ENCODE measurements around the gene ARMC9.

The ARMC9 gene

DNA sequence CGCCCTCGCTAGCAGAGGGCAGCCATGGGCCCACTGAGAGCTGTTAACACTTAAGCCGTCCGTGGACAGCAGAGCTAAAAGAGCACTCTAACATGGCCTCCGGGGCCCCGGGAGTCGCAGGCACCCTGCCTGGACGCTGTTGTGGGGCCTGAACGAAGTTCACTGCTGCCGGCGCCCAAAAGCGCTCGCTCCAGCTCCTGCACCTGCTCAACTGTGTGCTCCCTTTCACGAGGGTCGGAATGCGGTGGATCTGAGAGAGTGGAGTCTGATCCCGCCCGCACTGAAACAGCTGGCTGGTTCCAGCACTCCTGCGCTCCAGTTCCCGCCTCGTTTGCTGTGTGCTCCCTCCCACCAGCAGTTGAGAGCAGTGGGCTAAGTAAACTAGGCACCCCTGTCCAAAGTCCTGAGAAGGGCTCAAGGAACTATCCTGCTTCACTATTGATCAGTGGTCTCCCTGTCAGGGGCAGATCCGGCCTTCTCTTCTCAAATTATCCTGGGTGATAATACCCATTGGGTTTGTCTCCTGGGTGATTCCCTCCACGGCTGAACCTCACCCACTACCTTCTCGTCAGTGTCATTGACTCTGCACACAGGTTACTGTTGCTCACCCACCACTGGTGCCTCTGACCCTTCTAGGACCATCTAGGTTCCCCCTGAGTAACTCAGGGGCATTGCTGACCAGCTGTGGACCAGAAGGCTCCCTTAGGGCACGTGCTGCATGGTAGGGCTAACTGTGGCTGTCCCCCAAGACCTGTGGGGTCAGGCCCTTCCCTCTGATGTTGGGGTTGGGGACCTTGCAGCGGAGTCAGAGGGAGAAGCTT is 220.6 kb downstream of the ARMC9 start:
- Histone ChIP-seq H2AFZ (ENCODE audit: low read depth) (no peak overlapping the region), H4K20me1 (ENCODE audit: insufficient read depth) (no peaks in the 10 kb centered on the region), H3K4me3 (IDR thresholded peaks at IDR 0.05; ENCODE audit: insufficient read depth, low read depth, low read length) (no peak overlapping the region), H3K27ac (no peak overlapping the region), H3K27me3 (ENCODE audit: insufficient read depth, low read depth) (no peaks in the 10 kb centered on the region), H3K36me3 (ENCODE audit: insufficient read depth) (no peaks in the 10 kb centered on the region), H3K9ac (no peak overlapping the region), H3K4me2 (no peak overlapping the region), H3K4me1 (ENCODE audit: low read depth, poor library complexity, severe bottlenecking) (no peaks in the 10 kb centered on the region), H3K79me2 (ENCODE audit: insufficient read depth, low read depth) (no peaks in the 10 kb centered on the region)
- TF ChIP-seq, protein P1, sequence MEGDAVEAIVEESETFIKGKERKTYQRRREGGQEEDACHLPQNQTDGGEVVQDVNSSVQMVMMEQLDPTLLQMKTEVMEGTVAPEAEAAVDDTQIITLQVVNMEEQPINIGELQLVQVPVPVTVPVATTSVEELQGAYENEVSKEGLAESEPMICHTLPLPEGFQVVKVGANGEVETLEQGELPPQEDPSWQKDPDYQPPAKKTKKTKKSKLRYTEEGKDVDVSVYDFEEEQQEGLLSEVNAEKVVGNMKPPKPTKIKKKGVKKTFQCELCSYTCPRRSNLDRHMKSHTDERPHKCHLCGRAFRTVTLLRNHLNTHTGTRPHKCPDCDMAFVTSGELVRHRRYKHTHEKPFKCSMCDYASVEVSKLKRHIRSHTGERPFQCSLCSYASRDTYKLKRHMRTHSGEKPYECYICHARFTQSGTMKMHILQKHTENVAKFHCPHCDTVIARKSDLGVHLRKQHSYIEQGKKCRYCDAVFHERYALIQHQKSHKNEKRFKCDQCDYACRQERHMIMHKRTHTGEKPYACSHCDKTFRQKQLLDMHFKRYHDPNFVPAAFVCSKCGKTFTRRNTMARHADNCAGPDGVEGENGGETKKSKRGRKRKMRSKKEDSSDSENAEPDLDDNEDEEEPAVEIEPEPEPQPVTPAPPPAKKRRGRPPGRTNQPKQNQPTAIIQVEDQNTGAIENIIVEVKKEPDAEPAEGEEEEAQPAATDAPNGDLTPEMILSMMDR (conservative IDR thresholded peaks at IDR 0.05; ENCODE audit: low read depth, low read length): no peak

DNA sequence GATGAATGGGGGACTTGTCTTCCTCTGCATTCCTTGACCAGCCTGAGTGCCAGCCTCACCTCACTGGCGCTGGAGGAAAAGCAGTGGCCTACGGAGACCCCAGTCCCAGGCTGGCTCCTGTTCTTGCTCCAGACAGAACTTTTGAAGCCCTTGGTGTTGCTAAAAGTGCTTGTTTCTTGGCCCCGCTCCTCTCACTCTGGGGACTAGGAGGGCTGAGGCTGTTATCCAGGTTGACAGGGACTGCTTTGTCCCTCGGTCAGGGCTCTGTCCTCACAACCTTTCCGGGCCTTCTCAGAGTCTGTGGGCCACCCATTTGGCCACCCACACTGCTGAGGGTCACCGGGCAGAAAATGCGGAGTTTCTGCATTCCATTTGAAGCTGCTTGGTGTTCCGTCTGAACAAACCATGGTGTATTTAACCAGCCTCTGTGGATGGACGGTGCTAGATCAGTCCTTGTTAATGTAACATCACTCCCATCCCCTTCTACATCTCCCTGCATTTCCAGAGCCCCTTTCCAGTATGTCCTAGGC is 222.7 kb downstream of the ARMC9 start:
- TF ChIP-seq, protein P1 (conservative IDR thresholded peaks at IDR 0.05; ENCODE audit: low read depth, low read length): no peak
- Histone ChIP-seq H3K4me1 (ENCODE audit: low read depth, poor library complexity, severe bottlenecking) (no peaks in the 10 kb centered on the region), H3K4me2 (no peak overlapping the region), H4K20me1 (ENCODE audit: insufficient read depth) (no peaks in the 10 kb centered on the region), H3K27ac (no peak overlapping the region), H3K27me3 (ENCODE audit: insufficient read depth, low read depth) (no peaks in the 10 kb centered on the region), H3K36me3 (ENCODE audit: insufficient read depth) (no peaks in the 10 kb centered on the region), H2AFZ (ENCODE audit: low read depth) (no peak overlapping the region), H3K4me3 (IDR thresholded peaks at IDR 0.05; ENCODE audit: insufficient read depth, low read depth, low read length) (no peak overlapping the region), H3K9ac (no peak overlapping the region), H3K79me2 (ENCODE audit: insufficient read depth, low read depth) (no peaks in the 10 kb centered on the region)

DNA sequence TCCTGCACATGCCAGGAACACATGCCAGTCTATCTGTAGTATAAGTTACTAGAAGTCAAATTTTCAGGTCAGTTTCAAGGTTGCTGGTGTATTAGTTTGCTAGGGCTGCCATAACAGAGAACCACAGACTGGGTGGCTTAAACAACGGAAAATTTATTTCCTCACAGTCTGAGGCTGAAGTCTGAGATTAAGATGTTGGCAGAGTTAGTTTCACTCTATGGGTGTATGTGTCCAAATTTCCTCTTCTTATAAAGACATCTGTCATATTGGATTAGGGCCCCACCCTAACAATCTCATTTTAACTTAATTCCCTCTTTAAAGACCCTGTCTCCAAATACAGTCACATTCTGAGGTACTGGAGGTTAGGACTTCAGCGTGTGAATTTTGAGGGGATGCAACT is 223.6 kb downstream of the ARMC9 start:
- Histone ChIP-seq H3K79me2 (ENCODE audit: insufficient read depth, low read depth) (no peaks in the 10 kb centered on the region), H2AFZ (ENCODE audit: low read depth) (no peak overlapping the region), H4K20me1 (ENCODE audit: insufficient read depth) (no peaks in the 10 kb centered on the region), H3K4me2 (no peak overlapping the region), H3K27me3 (ENCODE audit: insufficient read depth, low read depth) (no peaks in the 10 kb centered on the region), H3K4me1 (ENCODE audit: low read depth, poor library complexity, severe bottlenecking) (no peaks in the 10 kb centered on the region), H3K27ac (no peak overlapping the region), H3K4me3 (IDR thresholded peaks at IDR 0.05; ENCODE audit: insufficient read depth, low read depth, low read length) (no peak overlapping the region), H3K36me3 (ENCODE audit: insufficient read depth) (no peaks in the 10 kb centered on the region), H3K9ac (no peak overlapping the region)
- TF ChIP-seq, protein P1 (conservative IDR thresholded peaks at IDR 0.05; ENCODE audit: low read depth, low read length): no peak

DNA sequence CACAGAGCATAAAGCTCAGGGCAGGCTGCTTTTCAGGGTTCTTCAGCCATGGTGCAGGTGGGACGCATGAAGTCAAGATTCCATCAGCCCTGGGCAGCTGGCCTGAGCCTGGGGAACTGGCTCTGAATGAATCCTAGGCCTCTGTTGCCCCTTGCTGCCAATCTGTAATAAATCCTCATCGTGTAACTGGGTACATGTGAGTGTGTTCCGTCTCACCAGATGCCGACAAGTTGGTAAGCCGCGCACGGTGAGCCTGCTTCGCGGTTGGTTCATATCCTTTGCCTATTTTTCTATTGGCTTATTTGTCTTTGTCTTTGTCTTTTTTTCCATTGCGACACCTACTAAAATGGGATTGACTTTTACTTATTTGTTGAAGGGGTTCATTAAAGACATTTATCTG is 224.7 kb downstream of the ARMC9 start:
- Histone ChIP-seq H3K4me2 (no peak overlapping the region), H3K4me1 (ENCODE audit: low read depth, poor library complexity, severe bottlenecking) (no peaks in the 10 kb centered on the region)

More for the DNA sequence above, 224.7 kb downstream of the ARMC9 start:
- Histone ChIP-seq H3K27ac (no peak overlapping the region), H3K27me3 (ENCODE audit: insufficient read depth, low read depth) (no peaks in the 10 kb centered on the region), H3K79me2 (ENCODE audit: insufficient read depth, low read depth) (no peaks in the 10 kb centered on the region), H2AFZ (ENCODE audit: low read depth) (no peak overlapping the region), H3K4me3 (IDR thresholded peaks at IDR 0.05; ENCODE audit: insufficient read depth, low read depth, low read length) (no peak overlapping the region), H3K9ac (no peak overlapping the region), H4K20me1 (ENCODE audit: insufficient read depth) (no peaks in the 10 kb centered on the region), H3K36me3 (ENCODE audit: insufficient read depth) (no peaks in the 10 kb centered on the region)
- TF ChIP-seq, protein P1 (conservative IDR thresholded peaks at IDR 0.05; ENCODE audit: low read depth, low read length): no peak
